GM19328 (cell line): ENCODE data around the gene OR2H2.

Experiments
- ATAC-seq: cut with Tn5 transposase; IDR thresholded peaks from one replicate; pipeline ENCODE4 v1.9.1; 2021; ENCODE audit warnings: mild to moderate bottlenecking, moderate library complexity; ENCODE audit not compliant: unreplicated experiment

The OR2H2 gene

GRCh38 chr6:29590218-29590808 lies 5.4 kb downstream of the OR2H2 start:
- no peak for ATAC-seq

- ATAC-seq, result no peak
Observed at GRCh38 chr6:29591677-29592076, 6.8 kb downstream of the OR2H2 start.

DNA sequence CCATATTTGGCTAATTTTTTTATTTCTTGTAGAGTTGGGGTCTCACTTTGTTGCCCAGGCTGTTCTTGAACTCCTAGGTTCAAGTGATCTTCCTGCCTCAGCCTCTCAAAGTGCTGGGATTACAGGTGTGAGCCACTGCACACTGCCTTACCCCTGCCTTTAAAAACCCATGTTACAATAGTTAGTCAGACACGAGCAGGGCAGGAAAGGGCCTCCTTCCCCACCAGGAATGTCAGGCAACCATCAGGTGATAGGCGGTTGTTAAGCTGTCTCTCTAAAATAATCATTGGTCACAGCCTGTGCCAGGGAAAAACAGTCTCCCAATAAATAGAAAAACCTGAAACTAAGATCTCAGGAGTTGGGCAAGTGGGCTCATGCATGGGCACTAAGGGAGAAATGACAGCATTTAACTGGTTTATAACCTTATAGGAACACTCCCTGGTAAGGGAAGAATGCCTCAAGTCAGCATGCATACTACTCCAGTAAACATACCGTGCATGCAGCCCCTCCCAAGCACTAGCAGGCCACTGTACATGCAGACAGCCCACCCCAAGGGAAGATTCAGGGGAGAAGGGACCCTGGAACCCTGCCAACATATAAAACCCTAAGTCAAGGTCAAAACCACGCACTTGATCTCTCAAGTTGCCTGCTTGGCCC lies 8.4 kb downstream of the OR2H2 start:
- ATAC-seq, result no peak

DNA sequence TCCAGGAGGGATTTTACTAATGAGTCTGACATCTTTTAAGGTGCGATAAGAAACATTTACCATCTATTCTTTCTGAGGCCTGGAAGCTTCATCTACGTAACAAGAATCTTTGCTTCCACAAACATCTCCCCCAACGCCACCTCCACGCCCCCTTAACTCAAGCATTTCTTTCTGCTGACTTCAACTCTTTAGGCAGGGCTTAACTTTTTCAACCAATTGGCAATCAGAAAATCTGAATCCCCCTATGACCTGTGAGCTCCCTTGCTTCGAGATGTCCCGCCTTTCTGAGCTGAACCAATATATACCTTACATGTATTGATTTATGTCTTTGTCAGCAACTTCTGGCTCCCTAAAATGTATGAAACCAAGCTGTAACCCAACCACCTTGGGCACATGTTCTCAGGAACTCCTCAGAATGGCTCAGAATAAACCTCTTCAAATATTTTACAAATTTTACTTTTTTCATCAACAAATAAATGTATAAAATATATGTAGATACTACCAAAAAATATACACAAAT lies 11.5 kb downstream of the OR2H2 start:
- no peak for ATAC-seq

- ATAC-seq, result no peak
Observed at GRCh38 chr6:29597184-29597583, 12.3 kb downstream of the OR2H2 start.

- ATAC-seq, result no peak
Observed at GRCh38 chr6:29598172-29598747, 13.3 kb downstream of the OR2H2 start.

- ATAC-seq, result no peak
Observed at GRCh38 chr6:29602564-29603361, 17.8 kb downstream of the OR2H2 start.

DNA sequence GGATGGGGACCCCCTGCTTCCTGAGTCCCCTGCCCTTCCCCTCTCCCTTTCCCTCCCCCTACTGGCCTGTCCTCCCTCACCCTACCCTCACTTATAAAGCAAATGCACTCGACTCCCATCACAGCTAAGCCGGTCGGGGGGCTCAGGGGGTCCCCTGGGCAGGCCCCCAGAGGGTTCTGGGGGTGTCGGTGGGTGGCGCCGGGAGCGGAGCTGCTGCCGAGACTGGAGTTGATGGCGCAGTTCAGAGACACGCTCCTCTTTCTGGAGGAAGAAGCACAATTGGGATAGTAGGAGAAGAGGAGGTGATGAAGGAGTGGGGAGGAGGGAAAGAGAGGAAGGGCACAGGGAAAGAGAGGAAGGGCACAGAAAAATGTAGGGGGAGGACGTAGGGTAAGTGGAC lies 18.5 kb downstream of the OR2H2 start:
- no peak for ATAC-seq

GRCh38 chr6:29603930-29604329 lies 19.0 kb downstream of the OR2H2 start:
- ATAC-seq, result no peak

DNA sequence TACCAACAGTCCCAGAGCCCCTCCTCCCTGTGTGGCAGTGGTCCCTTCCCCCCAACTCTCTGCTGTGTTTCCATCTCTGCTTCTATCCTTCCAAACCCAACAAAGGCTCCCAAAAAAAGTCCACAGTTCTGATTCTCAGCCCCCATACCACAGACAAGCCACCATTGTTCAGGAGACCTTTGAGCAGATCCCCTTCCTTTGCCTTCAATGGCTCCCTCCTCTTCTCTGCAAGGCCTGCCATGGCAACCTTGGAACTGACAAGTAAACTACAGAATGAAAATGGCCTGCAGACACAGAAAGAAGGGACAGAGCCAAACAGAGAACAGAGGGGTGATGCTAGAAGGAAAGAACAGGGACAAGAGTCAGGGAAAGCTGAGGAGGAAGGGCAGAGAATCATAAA lies 23.2 kb downstream of the OR2H2 start:
- ATAC-seq, result no peak

DNA sequence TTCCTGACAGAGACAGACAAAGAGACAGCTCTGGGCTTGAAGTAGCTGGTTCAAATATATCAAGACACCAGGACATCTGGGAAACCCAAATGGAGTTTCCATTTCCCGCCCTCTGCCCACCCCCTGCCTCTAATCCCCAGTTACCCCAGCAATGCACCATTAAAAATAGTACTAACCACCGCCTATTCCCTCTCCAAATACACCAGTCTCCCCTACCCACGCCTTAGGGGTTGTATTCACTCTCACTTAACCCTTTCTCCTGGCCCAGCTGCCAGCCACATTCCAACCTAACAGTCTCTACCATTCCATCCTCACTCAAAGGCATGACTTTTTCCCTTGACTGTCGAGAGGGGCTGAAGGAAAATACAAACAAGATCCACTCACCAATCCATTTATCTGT lies 25.6 kb downstream of the OR2H2 start:
- no peak for ATAC-seq

- no peak for ATAC-seq
Observed at GRCh38 chr6:29611426-29611825, 26.5 kb downstream of the OR2H2 start.

- no peak for ATAC-seq
Observed at GRCh38 chr6:29617782-29618554, 33.0 kb downstream of the OR2H2 start.

GRCh38 chr6:29619578-29620160 lies 34.7 kb downstream of the OR2H2 start:
- no peak for ATAC-seq

- ATAC-seq, result no peak
Observed at GRCh38 chr6:29620630-29621029, 35.7 kb downstream of the OR2H2 start.

GRCh38 chr6:29624520-29624961 lies 39.6 kb downstream of the OR2H2 start:
- no peak for ATAC-seq

DNA sequence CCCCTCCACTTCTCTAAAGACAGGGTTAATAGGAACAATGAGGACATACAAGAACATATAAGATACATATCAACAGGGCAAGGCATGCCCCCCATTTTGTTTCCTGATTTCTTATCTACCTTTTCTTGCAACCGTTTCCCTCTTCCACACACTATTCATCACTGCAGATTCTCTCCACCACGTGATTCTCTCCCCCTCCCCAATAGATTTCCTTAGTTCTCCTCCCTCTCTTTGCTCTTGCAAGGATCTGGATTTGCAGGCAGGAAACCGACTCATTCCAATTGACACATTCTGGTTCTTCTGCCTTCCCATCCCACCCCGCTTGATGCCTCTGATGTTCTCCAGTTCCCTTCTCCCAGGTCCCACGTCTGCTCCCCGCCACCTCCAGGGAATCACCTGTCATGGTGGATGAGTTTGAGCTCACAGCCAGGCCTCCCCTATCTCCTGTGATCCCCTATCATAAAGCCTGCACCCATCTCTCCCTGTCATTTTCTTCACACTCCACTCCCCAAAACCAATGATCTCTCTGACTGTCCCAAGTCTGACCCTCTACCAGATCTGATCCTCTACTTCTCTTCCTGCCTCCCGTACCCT lies 40.5 kb downstream of the OR2H2 start:
- ATAC-seq, result no peak

DNA sequence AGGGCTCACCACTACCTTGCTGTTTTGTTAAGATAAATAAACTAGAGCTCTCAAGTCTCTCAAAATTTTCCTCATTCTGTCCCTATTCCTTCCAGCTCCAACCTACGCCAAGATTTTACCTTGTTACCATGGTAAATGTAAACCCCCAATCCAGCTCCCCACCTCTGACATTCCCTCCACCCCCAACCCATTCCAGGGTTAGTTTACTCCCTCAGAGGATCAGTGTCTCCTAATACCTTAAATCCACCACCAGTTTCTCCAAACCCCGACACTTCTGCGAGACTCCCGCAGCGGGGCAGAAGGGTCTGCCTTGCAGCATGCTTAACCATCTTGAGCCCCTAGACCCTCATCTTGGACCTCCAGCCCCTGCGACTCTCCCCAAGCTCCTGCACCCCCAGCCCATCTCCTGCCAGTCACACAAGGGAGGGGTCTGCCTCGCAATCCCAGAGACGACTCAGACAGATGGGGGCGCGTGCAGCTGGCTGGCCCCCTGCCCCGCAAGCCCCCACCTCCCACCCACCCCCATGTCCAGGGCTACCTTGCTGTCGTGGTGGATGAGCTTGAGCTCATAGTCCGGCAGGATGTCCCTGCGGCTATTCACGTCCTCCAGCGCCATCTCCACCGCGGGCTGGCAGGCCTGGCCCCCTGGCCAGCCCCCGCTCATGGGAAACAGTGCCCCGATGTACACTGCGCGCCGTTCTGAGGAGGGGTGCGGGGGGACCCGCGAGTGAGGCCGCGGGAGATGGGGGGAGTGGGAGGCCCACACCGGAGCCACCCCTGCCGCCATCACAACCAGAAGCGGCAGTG lies 42.2 kb downstream of the OR2H2 start:
- ATAC-seq, result no peak

- no peak for ATAC-seq
Observed at GRCh38 chr6:29627755-29628418, 43.0 kb downstream of the OR2H2 start.
